ENCODE results near the gene MED31.

DNA sequence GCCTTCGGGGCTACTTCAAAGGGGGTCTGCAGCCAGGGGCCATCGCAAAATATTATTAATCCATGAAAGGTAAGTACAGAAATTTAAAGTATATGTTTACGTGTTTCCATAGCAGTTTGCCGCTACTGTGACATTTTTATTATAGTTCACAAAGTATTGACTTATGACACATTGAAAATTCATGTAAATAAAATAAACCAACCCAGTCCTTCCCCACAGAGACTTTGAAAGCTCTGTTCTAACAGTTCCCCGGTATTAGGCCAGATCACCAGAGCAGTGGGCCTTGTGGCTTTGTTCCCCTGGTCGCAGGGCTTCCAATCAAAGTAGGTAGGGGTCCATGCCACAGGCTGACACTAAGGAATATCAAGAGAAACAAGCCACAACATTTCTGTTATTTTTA lies 24.8 kb downstream of the MED31 start:
- TF ChIP-seq SIN3A (IDR thresholded peaks at IDR 0.05; ENCODE audit: borderline replicate concordance, low read depth, low read length), result no peak
- TF ChIP-seq, protein P1, sequence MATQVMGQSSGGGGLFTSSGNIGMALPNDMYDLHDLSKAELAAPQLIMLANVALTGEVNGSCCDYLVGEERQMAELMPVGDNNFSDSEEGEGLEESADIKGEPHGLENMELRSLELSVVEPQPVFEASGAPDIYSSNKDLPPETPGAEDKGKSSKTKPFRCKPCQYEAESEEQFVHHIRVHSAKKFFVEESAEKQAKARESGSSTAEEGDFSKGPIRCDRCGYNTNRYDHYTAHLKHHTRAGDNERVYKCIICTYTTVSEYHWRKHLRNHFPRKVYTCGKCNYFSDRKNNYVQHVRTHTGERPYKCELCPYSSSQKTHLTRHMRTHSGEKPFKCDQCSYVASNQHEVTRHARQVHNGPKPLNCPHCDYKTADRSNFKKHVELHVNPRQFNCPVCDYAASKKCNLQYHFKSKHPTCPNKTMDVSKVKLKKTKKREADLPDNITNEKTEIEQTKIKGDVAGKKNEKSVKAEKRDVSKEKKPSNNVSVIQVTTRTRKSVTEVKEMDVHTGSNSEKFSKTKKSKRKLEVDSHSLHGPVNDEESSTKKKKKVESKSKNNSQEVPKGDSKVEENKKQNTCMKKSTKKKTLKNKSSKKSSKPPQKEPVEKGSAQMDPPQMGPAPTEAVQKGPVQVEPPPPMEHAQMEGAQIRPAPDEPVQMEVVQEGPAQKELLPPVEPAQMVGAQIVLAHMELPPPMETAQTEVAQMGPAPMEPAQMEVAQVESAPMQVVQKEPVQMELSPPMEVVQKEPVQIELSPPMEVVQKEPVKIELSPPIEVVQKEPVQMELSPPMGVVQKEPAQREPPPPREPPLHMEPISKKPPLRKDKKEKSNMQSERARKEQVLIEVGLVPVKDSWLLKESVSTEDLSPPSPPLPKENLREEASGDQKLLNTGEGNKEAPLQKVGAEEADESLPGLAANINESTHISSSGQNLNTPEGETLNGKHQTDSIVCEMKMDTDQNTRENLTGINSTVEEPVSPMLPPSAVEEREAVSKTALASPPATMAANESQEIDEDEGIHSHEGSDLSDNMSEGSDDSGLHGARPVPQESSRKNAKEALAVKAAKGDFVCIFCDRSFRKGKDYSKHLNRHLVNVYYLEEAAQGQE (IDR thresholded peaks at IDR 0.05; ENCODE audit: borderline replicate concordance in 1 of 2, low read depth in 1 of 2, low read length in 2 of 2), result no peak
- no peak for TF ChIP-seq CEBPB (IDR thresholded peaks at IDR 0.05; ENCODE audit: borderline replicate concordance, low read depth, low read length)
- TF ChIP-seq ZNF143 (CRISPR knock-in tag; IDR thresholded peaks at IDR 0.05), result no peak
- no peak for TF ChIP-seq EP300 (IDR thresholded peaks at IDR 0.05; ENCODE audit: low read depth in 2 of 2, low read length in 2 of 2)
- no peak for TF ChIP-seq EP300 (CRISPR knock-in tag; IDR thresholded peaks at IDR 0.05; ENCODE audit: borderline replicate concordance)
- TF ChIP-seq RORA (CRISPR knock-in tag; IDR thresholded peaks at IDR 0.05), result no peak
- TF ChIP-seq TCF12 (IDR thresholded peaks at IDR 0.05), result no peak
- no peak for TF ChIP-seq TCF12 (CRISPR knock-in tag; IDR thresholded peaks at IDR 0.05)
- TF ChIP-seq BRCA1 (CRISPR knock-in tag; IDR thresholded peaks at IDR 0.05), result no peak
- TF ChIP-seq DNMT1 (CRISPR knock-in tag; IDR thresholded peaks at IDR 0.05), result no peak
- TF ChIP-seq CREB1 (IDR thresholded peaks at IDR 0.05), result no peak
- TF ChIP-seq CREB1 (CRISPR knock-in tag; IDR thresholded peaks at IDR 0.05), result no peak
- TF ChIP-seq, protein P2, sequence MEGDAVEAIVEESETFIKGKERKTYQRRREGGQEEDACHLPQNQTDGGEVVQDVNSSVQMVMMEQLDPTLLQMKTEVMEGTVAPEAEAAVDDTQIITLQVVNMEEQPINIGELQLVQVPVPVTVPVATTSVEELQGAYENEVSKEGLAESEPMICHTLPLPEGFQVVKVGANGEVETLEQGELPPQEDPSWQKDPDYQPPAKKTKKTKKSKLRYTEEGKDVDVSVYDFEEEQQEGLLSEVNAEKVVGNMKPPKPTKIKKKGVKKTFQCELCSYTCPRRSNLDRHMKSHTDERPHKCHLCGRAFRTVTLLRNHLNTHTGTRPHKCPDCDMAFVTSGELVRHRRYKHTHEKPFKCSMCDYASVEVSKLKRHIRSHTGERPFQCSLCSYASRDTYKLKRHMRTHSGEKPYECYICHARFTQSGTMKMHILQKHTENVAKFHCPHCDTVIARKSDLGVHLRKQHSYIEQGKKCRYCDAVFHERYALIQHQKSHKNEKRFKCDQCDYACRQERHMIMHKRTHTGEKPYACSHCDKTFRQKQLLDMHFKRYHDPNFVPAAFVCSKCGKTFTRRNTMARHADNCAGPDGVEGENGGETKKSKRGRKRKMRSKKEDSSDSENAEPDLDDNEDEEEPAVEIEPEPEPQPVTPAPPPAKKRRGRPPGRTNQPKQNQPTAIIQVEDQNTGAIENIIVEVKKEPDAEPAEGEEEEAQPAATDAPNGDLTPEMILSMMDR (CRISPR knock-in tag; IDR thresholded peaks at IDR 0.05), result no peak
- TF ChIP-seq, protein P3, sequence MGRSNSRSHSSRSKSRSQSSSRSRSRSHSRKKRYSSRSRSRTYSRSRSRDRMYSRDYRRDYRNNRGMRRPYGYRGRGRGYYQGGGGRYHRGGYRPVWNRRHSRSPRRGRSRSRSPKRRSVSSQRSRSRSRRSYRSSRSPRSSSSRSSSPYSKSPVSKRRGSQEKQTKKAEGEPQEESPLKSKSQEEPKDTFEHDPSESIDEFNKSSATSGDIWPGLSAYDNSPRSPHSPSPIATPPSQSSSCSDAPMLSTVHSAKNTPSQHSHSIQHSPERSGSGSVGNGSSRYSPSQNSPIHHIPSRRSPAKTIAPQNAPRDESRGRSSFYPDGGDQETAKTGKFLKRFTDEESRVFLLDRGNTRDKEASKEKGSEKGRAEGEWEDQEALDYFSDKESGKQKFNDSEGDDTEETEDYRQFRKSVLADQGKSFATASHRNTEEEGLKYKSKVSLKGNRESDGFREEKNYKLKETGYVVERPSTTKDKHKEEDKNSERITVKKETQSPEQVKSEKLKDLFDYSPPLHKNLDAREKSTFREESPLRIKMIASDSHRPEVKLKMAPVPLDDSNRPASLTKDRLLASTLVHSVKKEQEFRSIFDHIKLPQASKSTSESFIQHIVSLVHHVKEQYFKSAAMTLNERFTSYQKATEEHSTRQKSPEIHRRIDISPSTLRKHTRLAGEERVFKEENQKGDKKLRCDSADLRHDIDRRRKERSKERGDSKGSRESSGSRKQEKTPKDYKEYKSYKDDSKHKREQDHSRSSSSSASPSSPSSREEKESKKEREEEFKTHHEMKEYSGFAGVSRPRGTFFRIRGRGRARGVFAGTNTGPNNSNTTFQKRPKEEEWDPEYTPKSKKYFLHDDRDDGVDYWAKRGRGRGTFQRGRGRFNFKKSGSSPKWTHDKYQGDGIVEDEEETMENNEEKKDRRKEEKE (IDR thresholded peaks at IDR 0.05), result no peak
- no peak for TF ChIP-seq TARDBP (CRISPR knock-in tag; IDR thresholded peaks at IDR 0.05)

Measured in HepG2 (cell line).